Stimulated activated CD4-positive, alpha-beta T cell treated with anti-CD3 and anti-CD28 coated beads, Interleukin-12 subunit alpha, Interleukin-12 subunit beta, amount 100 ng/mL, for 48 hours (primary cell): Measurements from ENCODE around the gene ZC2HC1B.
"Not testable (repeated sequence)": the region's sequence is repeated elsewhere in the genome, so short reads cannot be mapped to it uniquely, and the experiment has no call there.

Experiments used
- DNase-seq, 3 donors: peaks; one replicate each; pipeline ENCODE4 v3.0.0-alpha.2; 2020; ENCODE audit warnings: low read depth in 2 of 3, low spot score in 1 of 3

Gene ZC2HC1B

GRCh38 chr6:143864234-143864633, at the start of gene ZC2HC1B:
ZC2HC1B (plus strand) TSS chr6:143864474; CDS start chr6:143864540, 66 bp downstream.
- no peak for DNase-seq

GRCh38 chr6:143817621-143818020, 46.7 kb upstream of the ZC2HC1B start:
- DNase-seq, result no peak

- DNase-seq, result no peak
Observed at GRCh38 chr6:143821359-143821758, 42.9 kb upstream of the ZC2HC1B start.

GRCh38 chr6:143822584-143823024, 41.7 kb upstream of the ZC2HC1B start:
- no peak for DNase-seq

- no peak for DNase-seq
Observed at GRCh38 chr6:143823548-143823947, 40.7 kb upstream of the ZC2HC1B start.

- DNase-seq, result no peak
Observed at GRCh38 chr6:143828572-143828971, 35.7 kb upstream of the ZC2HC1B start.

- no peak for DNase-seq
Observed at GRCh38 chr6:143836150-143836549, 28.1 kb upstream of the ZC2HC1B start.

GRCh38 chr6:143838395-143838794, 25.9 kb upstream of the ZC2HC1B start:
- DNase-seq, result no peak

GRCh38 chr6:143839196-143839595, 25.1 kb upstream of the ZC2HC1B start:
- DNase-seq, result no peak

GRCh38 chr6:143840595-143841265, 23.5 kb upstream of the ZC2HC1B start:
- no peak for DNase-seq

- no peak for DNase-seq
Observed at GRCh38 chr6:143842461-143842901, 21.8 kb upstream of the ZC2HC1B start.

- DNase-seq, result peak; percentile 88 to 90 (median 89)
Observed at GRCh38 chr6:143842902-143843676, 21.2 kb upstream of the ZC2HC1B start, which contains the start of gene LTV1. LTV1 (plus strand) TSS chr6:143843338; CDS start chr6:143843478, 140 bp downstream.

GRCh38 chr6:143843677-143843999, 20.6 kb upstream of the ZC2HC1B start:
- DNase-seq, result peak in 1 of 3 donors; percentile 7

GRCh38 chr6:143844006-143844405, 20.3 kb upstream of the ZC2HC1B start:
- no peak for DNase-seq

- no peak for DNase-seq
Observed at GRCh38 chr6:143845033-143845432, 19.2 kb upstream of the ZC2HC1B start.

GRCh38 chr6:143851706-143852105, 12.6 kb upstream of the ZC2HC1B start:
- not testable (repeated sequence) for DNase-seq

- not testable (repeated sequence) for DNase-seq
Observed at GRCh38 chr6:143855057-143855456, 9.2 kb upstream of the ZC2HC1B start.

GRCh38 chr6:143856762-143857161, 7.5 kb upstream of the ZC2HC1B start:
- not testable (repeated sequence) for DNase-seq

- no peak for DNase-seq
Observed at GRCh38 chr6:143857651-143858050, 6.6 kb upstream of the ZC2HC1B start.

- no peak for DNase-seq
Observed at GRCh38 chr6:143859891-143860660, 4.2 kb upstream of the ZC2HC1B start.

- DNase-seq, result no peak
Observed at GRCh38 chr6:143863771-143864170, 503 bp upstream of the ZC2HC1B start.

GRCh38 chr6:143867236-143867635, 3.0 kb downstream of the ZC2HC1B start:
- no peak for DNase-seq
